ENCODE measurements around the gene DNER. TPM values are rescaled to one million over a fixed set of nuclear protein-coding genes. Genes with fewer than 3 reads are reported as not detected.

The DNER gene
- total RNA-seq, 3 donors from 2014 or later: 1.3 to 2.6 (median 1.6) TPM

GRCh38 chr2:229372207-229372606 lies 342.1 kb downstream of the DNER start:
- Histone ChIP-seq H3K27me3 (no peaks in the 10 kb centered on the region), H3K4me3 (no peak overlapping the region), H3K27ac (no peak overlapping the region), H3K9me3 (no peaks in the 10 kb centered on the region), H3K4me1 (no peaks in the 10 kb centered on the region), H3K36me3 (no peaks in the 10 kb centered on the region)
- TF ChIP-seq POLR2A (IDR thresholded peaks at IDR 0.05) (no peak), CTCF (IDR thresholded peaks at IDR 0.05) (no peak), POLR2AphosphoS5 (IDR thresholded peaks at IDR 0.05) (no peak)
- DNase-seq (ENCODE audit: low spot score in 2 of 2): no peak
- intact Hi-C loops (cut with DNase I; ENCODE audit: low total_unique reads): no loop called here

GRCh38 chr2:229371086-229371485 lies 343.3 kb downstream of the DNER start:
- Histone ChIP-seq H3K27ac (no peak overlapping the region), H3K27me3 (no peaks in the 10 kb centered on the region), H3K4me3 (no peak overlapping the region), H3K36me3 (no peaks in the 10 kb centered on the region), H3K4me1 (no peaks in the 10 kb centered on the region), H3K9me3 (no peaks in the 10 kb centered on the region)
- no peak for TF ChIP-seq POLR2A (IDR thresholded peaks at IDR 0.05)
- no peak for TF ChIP-seq CTCF (IDR thresholded peaks at IDR 0.05)
- TF ChIP-seq POLR2AphosphoS5 (IDR thresholded peaks at IDR 0.05): no peak
- DNase-seq (ENCODE audit: low spot score in 2 of 2): no peak
- intact Hi-C loops (cut with DNase I; ENCODE audit: low total_unique reads): no loop called here

- no peak for DNase-seq (ENCODE audit: low spot score in 2 of 2)
- no peaks in the 10 kb centered on the region for H3K36me3 ChIP-seq
- no peaks in the 10 kb centered on the region for H3K27me3 ChIP-seq
- intact Hi-C loops (cut with DNase I; ENCODE audit: low total_unique reads): no loop called here
- H3K27ac ChIP-seq: no peak overlapping the region
- no peaks in the 10 kb centered on the region for H3K4me1 ChIP-seq
- no peak overlapping the region for H3K4me3 ChIP-seq
- TF ChIP-seq POLR2AphosphoS5 (IDR thresholded peaks at IDR 0.05) (no peak), CTCF (IDR thresholded peaks at IDR 0.05) (no peak), POLR2A (IDR thresholded peaks at IDR 0.05) (no peak)
- H3K9me3 ChIP-seq: no peaks in the 10 kb centered on the region
Measured at GRCh38 chr2:229370509-229370908, 343.8 kb downstream of the DNER start.

- Histone ChIP-seq H3K9me3 (no peaks in the 10 kb centered on the region), H3K4me1 (no peaks in the 10 kb centered on the region), H3K4me3 (no peak overlapping the region), H3K27ac (peak overlapping the region in 1 of 2 donors; percentile 63), H3K27me3 (no peaks in the 10 kb centered on the region), H3K36me3 (no peaks in the 10 kb centered on the region)
- intact Hi-C loops (cut with DNase I; ENCODE audit: low total_unique reads): no loop called here
- no peak for DNase-seq (ENCODE audit: low spot score in 2 of 2)
- no peak for TF ChIP-seq POLR2AphosphoS5 (IDR thresholded peaks at IDR 0.05)
- TF ChIP-seq CTCF (IDR thresholded peaks at IDR 0.05): no peak
- no peak for TF ChIP-seq POLR2A (IDR thresholded peaks at IDR 0.05)
Measured at GRCh38 chr2:229363185-229363814, 351.1 kb downstream of the DNER start.

GRCh38 chr2:229350883-229351282 lies 363.5 kb downstream of the DNER start:
- intact Hi-C loops (cut with DNase I; ENCODE audit: low total_unique reads): no loop called here
- H3K27ac ChIP-seq: no peak overlapping the region

More at GRCh38 chr2:229350883-229351282, 363.5 kb downstream of the DNER start:
- H3K27me3 ChIP-seq: no peaks in the 10 kb centered on the region
- H3K4me3 ChIP-seq: no peak overlapping the region
- no peaks in the 10 kb centered on the region for H3K4me1 ChIP-seq
- H3K36me3 ChIP-seq: no peaks in the 10 kb centered on the region
- TF ChIP-seq POLR2A (IDR thresholded peaks at IDR 0.05) (no peak), POLR2AphosphoS5 (IDR thresholded peaks at IDR 0.05) (no peak), CTCF (IDR thresholded peaks at IDR 0.05) (no peak)
- DNase-seq (ENCODE audit: low spot score in 2 of 2): no peak
- H3K9me3 ChIP-seq: peaks cover 0 to 5% of the 10 kb centered on the region in 2 donors

Measured in breast epithelium (tissue), 4 donors.